ENCODE data around the gene ARL8B.

The ARL8B gene

GRCh38 chr3:5186858-5187155 lies 64.7 kb downstream of the ARL8B start:
- Histone ChIP-seq H3K27me3 (ENCODE audit: control insufficient read depth, insufficient read depth, low read length) (peaks cover 3% of the 10 kb centered on the region), H3K4me3 (ENCODE audit: low read depth, low read length) (peak overlapping the region; percentile 93), H3K9me3 (ENCODE audit: control insufficient read depth, insufficient read depth, low read length) (no peaks in the 10 kb centered on the region), H3K27ac (ENCODE audit: low read depth, low read length) (no peak overlapping the region), H3K36me3 (ENCODE audit: control insufficient read depth, insufficient read depth, low read length) (peaks cover 1% of the 10 kb centered on the region; the same call in 1 of the 2 replicates), H3K4me1 (ENCODE audit: control insufficient read depth, insufficient read depth, low read length) (peaks cover 18% of the 10 kb centered on the region; the same call in 1 of the 2 replicates), H3K9ac (ENCODE audit: low read depth, low read length) (peak overlapping the region; percentile 56; the same call in 1 of the 2 replicates)

- Histone ChIP-seq H3K27me3 (ENCODE audit: control insufficient read depth, insufficient read depth, low read length) (peaks cover 3% of the 10 kb centered on the region), H3K9me3 (ENCODE audit: control insufficient read depth, insufficient read depth, low read length) (no peaks in the 10 kb centered on the region), H3K36me3 (ENCODE audit: control insufficient read depth, insufficient read depth, low read length) (no peaks in the 10 kb centered on the region), H3K27ac (ENCODE audit: low read depth, low read length) (peak within 1 kb of the TSS; percentile 71), H3K4me1 (ENCODE audit: control insufficient read depth, insufficient read depth, low read length) (peaks cover 22% of the 10 kb centered on the region; the same call in 1 of the 2 replicates), H3K9ac (ENCODE audit: low read depth, low read length) (peak within 1 kb of the TSS; percentile 78), H3K4me3 (ENCODE audit: low read depth, low read length) (peak within 1 kb of the TSS; percentile 93)
Measured at GRCh38 chr3:5187156-5187919, 65.2 kb downstream of the ARL8B start, which contains the start of gene EDEM1. Gene EDEM1, plus strand, starts transcription at chr3:5187707. Its CDS starts 99 bp downstream, at chr3:5187806.

- peak overlapping the region; percentile 78 for H3K9ac ChIP-seq (ENCODE audit: low read depth, low read length)
- peak overlapping the region; percentile 93 for H3K4me3 ChIP-seq (ENCODE audit: low read depth, low read length)
- H3K9me3 ChIP-seq (ENCODE audit: control insufficient read depth, insufficient read depth, low read length): no peaks in the 10 kb centered on the region
- H3K4me1 ChIP-seq (ENCODE audit: control insufficient read depth, insufficient read depth, low read length): peaks cover 22% of the 10 kb centered on the region; the same call in 1 of the 2 replicates
- H3K27me3 ChIP-seq (ENCODE audit: control insufficient read depth, insufficient read depth, low read length): peaks cover 3% of the 10 kb centered on the region
- no peaks in the 10 kb centered on the region for H3K36me3 ChIP-seq (ENCODE audit: control insufficient read depth, insufficient read depth, low read length)
- peak overlapping the region; percentile 71 for H3K27ac ChIP-seq (ENCODE audit: low read depth, low read length)
Measured at GRCh38 chr3:5187920-5188418, 65.9 kb downstream of the ARL8B start.

GRCh38 chr3:5188419-5189221 lies 66.5 kb downstream of the ARL8B start:
- H3K27me3 ChIP-seq (ENCODE audit: control insufficient read depth, insufficient read depth, low read length): peaks cover 3% of the 10 kb centered on the region
- peak overlapping the region; percentile 12 for H3K27ac ChIP-seq (ENCODE audit: low read depth, low read length)
- peaks cover 22% of the 10 kb centered on the region; the same call in 1 of the 2 replicates for H3K4me1 ChIP-seq (ENCODE audit: control insufficient read depth, insufficient read depth, low read length)

GRCh38 chr3:5190147-5190791 lies 68.2 kb downstream of the ARL8B start:
- no peaks in the 10 kb centered on the region for H3K36me3 ChIP-seq (ENCODE audit: control insufficient read depth, insufficient read depth, low read length)
- H3K9me3 ChIP-seq (ENCODE audit: control insufficient read depth, insufficient read depth, low read length): no peaks in the 10 kb centered on the region
- peaks cover 22% of the 10 kb centered on the region; the same call in 1 of the 2 replicates for H3K4me1 ChIP-seq (ENCODE audit: control insufficient read depth, insufficient read depth, low read length)
- H3K9ac ChIP-seq (ENCODE audit: low read depth, low read length): no peak overlapping the region
- no peak overlapping the region for H3K27ac ChIP-seq (ENCODE audit: low read depth, low read length)
- H3K27me3 ChIP-seq (ENCODE audit: control insufficient read depth, insufficient read depth, low read length): peaks cover 3% of the 10 kb centered on the region
- H3K4me3 ChIP-seq (ENCODE audit: low read depth, low read length): no peak overlapping the region

More at GRCh38 chr3:5188419-5189221, 66.5 kb downstream of the ARL8B start:
- H3K9me3 ChIP-seq (ENCODE audit: control insufficient read depth, insufficient read depth, low read length): no peaks in the 10 kb centered on the region
- H3K36me3 ChIP-seq (ENCODE audit: control insufficient read depth, insufficient read depth, low read length): no peaks in the 10 kb centered on the region
- H3K9ac ChIP-seq (ENCODE audit: low read depth, low read length): peak overlapping the region; percentile 78
- peak overlapping the region; percentile 93 for H3K4me3 ChIP-seq (ENCODE audit: low read depth, low read length)

- peaks cover 24% of the 10 kb centered on the region; the same call in 1 of the 2 replicates for H3K4me1 ChIP-seq (ENCODE audit: control insufficient read depth, insufficient read depth, low read length)
- peaks cover 3% of the 10 kb centered on the region; the same call in 1 of the 2 replicates for H3K27me3 ChIP-seq (ENCODE audit: control insufficient read depth, insufficient read depth, low read length)
- H3K27ac ChIP-seq (ENCODE audit: low read depth, low read length): no peak overlapping the region
- no peaks in the 10 kb centered on the region for H3K36me3 ChIP-seq (ENCODE audit: control insufficient read depth, insufficient read depth, low read length)
- no peak overlapping the region for H3K4me3 ChIP-seq (ENCODE audit: low read depth, low read length)
- H3K9ac ChIP-seq (ENCODE audit: low read depth, low read length): no peak overlapping the region
- H3K9me3 ChIP-seq (ENCODE audit: control insufficient read depth, insufficient read depth, low read length): no peaks in the 10 kb centered on the region
Measured at GRCh38 chr3:5191555-5192304, 69.6 kb downstream of the ARL8B start.

- no peak overlapping the region for H3K9ac ChIP-seq (ENCODE audit: low read depth, low read length)
- no peak overlapping the region for H3K27ac ChIP-seq (ENCODE audit: low read depth, low read length)
- no peak overlapping the region for H3K4me3 ChIP-seq (ENCODE audit: low read depth, low read length)
- no peaks in the 10 kb centered on the region for H3K9me3 ChIP-seq (ENCODE audit: control insufficient read depth, insufficient read depth, low read length)
- peaks cover 3% of the 10 kb centered on the region; the same call in 1 of the 2 replicates for H3K27me3 ChIP-seq (ENCODE audit: control insufficient read depth, insufficient read depth, low read length)
- H3K4me1 ChIP-seq (ENCODE audit: control insufficient read depth, insufficient read depth, low read length): peaks cover 34% of the 10 kb centered on the region
- no peaks in the 10 kb centered on the region for H3K36me3 ChIP-seq (ENCODE audit: control insufficient read depth, insufficient read depth, low read length)
Measured at GRCh38 chr3:5192571-5193365, 70.7 kb downstream of the ARL8B start.

- Histone ChIP-seq H3K9me3 (ENCODE audit: control insufficient read depth, insufficient read depth, low read length) (no peaks in the 10 kb centered on the region), H3K4me1 (ENCODE audit: control insufficient read depth, insufficient read depth, low read length) (peaks cover 30% of the 10 kb centered on the region), H3K36me3 (ENCODE audit: control insufficient read depth, insufficient read depth, low read length) (0 out of 2 replicates have a peak, but pooled peaks cover under 1% of the 10 kb centered on the region), H3K27me3 (ENCODE audit: control insufficient read depth, insufficient read depth, low read length) (no peaks in the 10 kb centered on the region), H3K27ac (ENCODE audit: low read depth, low read length) (peak overlapping the region; percentile 4), H3K4me3 (ENCODE audit: low read depth, low read length) (no peak overlapping the region), H3K9ac (ENCODE audit: low read depth, low read length) (no peak overlapping the region)
Measured at GRCh38 chr3:5194341-5194740, 72.2 kb downstream of the ARL8B start.

- Histone ChIP-seq H3K4me3 (ENCODE audit: low read depth, low read length) (no peak overlapping the region), H3K27ac (ENCODE audit: low read depth, low read length) (peak overlapping the region; percentile 4), H3K9ac (ENCODE audit: low read depth, low read length) (no peak overlapping the region), H3K4me1 (ENCODE audit: control insufficient read depth, insufficient read depth, low read length) (peaks cover 30% of the 10 kb centered on the region), H3K27me3 (ENCODE audit: control insufficient read depth, insufficient read depth, low read length) (no peaks in the 10 kb centered on the region), H3K36me3 (ENCODE audit: control insufficient read depth, insufficient read depth, low read length) (peaks cover 7% of the 10 kb centered on the region; the same call in 1 of the 2 replicates), H3K9me3 (ENCODE audit: control insufficient read depth, insufficient read depth, low read length) (no peaks in the 10 kb centered on the region)
Measured at GRCh38 chr3:5194801-5195509, 72.9 kb downstream of the ARL8B start.

Data from HUES48 (cell line).